Measurements from ENCODE around the gene RPRML.

DNA sequence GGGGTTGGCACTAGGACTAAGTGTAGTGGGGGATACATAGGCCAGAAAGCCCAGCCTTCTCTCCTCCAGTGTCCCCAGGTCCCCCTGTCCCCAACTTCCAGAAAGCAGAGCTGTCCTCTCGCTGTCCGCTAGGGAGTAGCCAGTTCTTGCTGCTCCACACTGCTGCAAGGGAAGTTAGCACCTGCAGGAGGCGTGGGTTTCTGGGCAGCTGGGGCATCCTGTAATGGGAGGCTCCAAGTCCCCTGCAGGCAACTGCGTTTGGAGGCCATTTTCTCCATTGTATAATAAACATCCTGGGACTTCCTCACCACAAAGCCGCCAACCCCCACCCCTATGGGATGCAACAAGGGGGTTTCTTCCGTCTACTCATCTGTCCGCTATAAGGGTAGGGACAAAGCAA, 1.7 kb downstream of the RPRML start:
- TF ChIP-seq, protein P1, sequence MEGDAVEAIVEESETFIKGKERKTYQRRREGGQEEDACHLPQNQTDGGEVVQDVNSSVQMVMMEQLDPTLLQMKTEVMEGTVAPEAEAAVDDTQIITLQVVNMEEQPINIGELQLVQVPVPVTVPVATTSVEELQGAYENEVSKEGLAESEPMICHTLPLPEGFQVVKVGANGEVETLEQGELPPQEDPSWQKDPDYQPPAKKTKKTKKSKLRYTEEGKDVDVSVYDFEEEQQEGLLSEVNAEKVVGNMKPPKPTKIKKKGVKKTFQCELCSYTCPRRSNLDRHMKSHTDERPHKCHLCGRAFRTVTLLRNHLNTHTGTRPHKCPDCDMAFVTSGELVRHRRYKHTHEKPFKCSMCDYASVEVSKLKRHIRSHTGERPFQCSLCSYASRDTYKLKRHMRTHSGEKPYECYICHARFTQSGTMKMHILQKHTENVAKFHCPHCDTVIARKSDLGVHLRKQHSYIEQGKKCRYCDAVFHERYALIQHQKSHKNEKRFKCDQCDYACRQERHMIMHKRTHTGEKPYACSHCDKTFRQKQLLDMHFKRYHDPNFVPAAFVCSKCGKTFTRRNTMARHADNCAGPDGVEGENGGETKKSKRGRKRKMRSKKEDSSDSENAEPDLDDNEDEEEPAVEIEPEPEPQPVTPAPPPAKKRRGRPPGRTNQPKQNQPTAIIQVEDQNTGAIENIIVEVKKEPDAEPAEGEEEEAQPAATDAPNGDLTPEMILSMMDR (IDR thresholded peaks at IDR 0.05), result peak; percentile 73
- no peak for TF ChIP-seq EZH2 (IDR thresholded peaks at IDR 0.05)
- TF ChIP-seq EZH2phosphoT487 (IDR thresholded peaks at IDR 0.05), result no peak

All from neural progenitor cell (in vitro differentiated cells).